Colonic mucosa (tissue), 4 donors: Measurements from ENCODE around the gene RIN3. TPM values are rescaled to one million over a fixed set of nuclear protein-coding genes. Genes with fewer than 3 reads are reported as not detected.

ENCODE experiments used
- DNase-seq: peaks from one replicate; pipeline ENCODE4 v3.0.0-alpha.2; 2020
- H3K27ac ChIP-seq: fragments of 200-600 bp; one replicate; pipeline ENCODE4 v1.8.0; 2021
- H3K27me3 ChIP-seq: fragments of 200-600 bp; one replicate; pipeline ENCODE4 v1.8.0; 2021
- H3K36me3 ChIP-seq: fragments of 200-600 bp; one replicate; pipeline ENCODE4 v1.8.0; 2021
- H3K4me1 ChIP-seq: fragments of 200-600 bp; one replicate; pipeline ENCODE4 v1.8.0; 2021; ENCODE audit warnings: mild to moderate bottlenecking
- H3K4me3 ChIP-seq: fragments of 200-600 bp; one replicate; pipeline ENCODE4 v1.8.0; 2021
- H3K9ac ChIP-seq, 2 donors: one replicate each; pipeline ENCODE4 v1.7.0; 2013; ENCODE audit warnings: control low read depth in 2 of 2, low read depth in 2 of 2, low read length in 2 of 2
- H3K9me3 ChIP-seq: fragments of 200-600 bp; one replicate; pipeline ENCODE4 v1.8.0; 2021
- CTCF ChIP-seq: fragments of 200-600 bp; IDR thresholded peaks from one replicate; pipeline ENCODE4 v1.8.0; 2022; ENCODE audit warnings: antibody characterized with exemption, mild to moderate bottlenecking
- intact Hi-C: fragments of 100-400 bp; cut with DNase I; formaldehyde crosslinking; loops from one replicate; pipeline ENCODE4 v1.14.1; 2022
- total RNA-seq, 2 donors: library from RNA; stranded (reverse); fragmentation: NEBNext Ultra II Directional in 1 of 2; extraction: Animal tissue kit (Norgen Biotek cat#: 25700) in 1 of 2; gene quantifications; one replicate each; pipeline ENCODE4 v1.2.1, GENCODE V29; 2021
- donor health status: healthy.
- donor health status: DM: no; HTN: no; CAD: no.
- donor health status: DM: no; HTN: no; CAD: no.

The RIN3 gene
- total RNA-seq, 2 donors from 2014 or later = 18.4 to 23.2 TPM

- intact Hi-C loops = no loop called here
- H3K4me1 ChIP-seq = no peaks in the 10 kb centered on the region
- DNase-seq = no peak
- no peaks in the 10 kb centered on the region for H3K27me3 ChIP-seq
- H3K36me3 ChIP-seq = no peaks in the 10 kb centered on the region
- TF ChIP-seq CTCF = no peak
- no peak overlapping the region for H3K27ac ChIP-seq
- H3K9me3 ChIP-seq = no peaks in the 10 kb centered on the region
- no peak overlapping the region for H3K4me3 ChIP-seq
- H3K9ac ChIP-seq = no peak overlapping the region
Measured at GRCh38 chr14:92627707-92628215, 114.2 kb downstream of the RIN3 start.

- H3K9ac ChIP-seq = no peak overlapping the region
- H3K4me3 ChIP-seq = no peak overlapping the region
- H3K27ac ChIP-seq = no peak overlapping the region
- H3K36me3 ChIP-seq = no peaks in the 10 kb centered on the region
- H3K9me3 ChIP-seq = no peaks in the 10 kb centered on the region
- intact Hi-C loops = no loop called here
- H3K27me3 ChIP-seq = no peaks in the 10 kb centered on the region
- H3K4me1 ChIP-seq = no peaks in the 10 kb centered on the region
- no peak for TF ChIP-seq CTCF
- DNase-seq = no peak
Measured at GRCh38 chr14:92628636-92629035, 115.1 kb downstream of the RIN3 start.

- no peak for TF ChIP-seq CTCF
- Histone ChIP-seq H3K36me3 (no peaks in the 10 kb centered on the region), H3K27me3 (no peaks in the 10 kb centered on the region), H3K9ac (no peak overlapping the region), H3K4me3 (no peak overlapping the region), H3K9me3 (no peaks in the 10 kb centered on the region), H3K4me1 (no peaks in the 10 kb centered on the region), H3K27ac (no peak overlapping the region)
- DNase-seq = no peak
- intact Hi-C loops = no loop called here
Measured at GRCh38 chr14:92630367-92630766, 116.8 kb downstream of the RIN3 start.

- no peaks in the 10 kb centered on the region for H3K4me1 ChIP-seq
- H3K9me3 ChIP-seq = no peaks in the 10 kb centered on the region
- no peak overlapping the region for H3K27ac ChIP-seq
- H3K4me3 ChIP-seq = no peak overlapping the region
- TF ChIP-seq CTCF = no peak
- intact Hi-C loops = no loop called here
- DNase-seq = no peak
- no peaks in the 10 kb centered on the region for H3K27me3 ChIP-seq
- no peak overlapping the region for H3K9ac ChIP-seq
- H3K36me3 ChIP-seq = no peaks in the 10 kb centered on the region
Measured at GRCh38 chr14:92631098-92631497, 117.5 kb downstream of the RIN3 start.

- no peak overlapping the region for H3K27ac ChIP-seq
- H3K9ac ChIP-seq = no peak overlapping the region
- intact Hi-C loops = no loop called here
- no peaks in the 10 kb centered on the region for H3K9me3 ChIP-seq
- no peaks in the 10 kb centered on the region for H3K27me3 ChIP-seq
- H3K4me3 ChIP-seq = no peak overlapping the region
- H3K4me1 ChIP-seq = no peaks in the 10 kb centered on the region
- H3K36me3 ChIP-seq = no peaks in the 10 kb centered on the region
- DNase-seq = no peak
- TF ChIP-seq CTCF = no peak
Measured at GRCh38 chr14:92632546-92633273, 119.1 kb downstream of the RIN3 start.
